HG03066 (cell line): ENCODE measurements around the gene SLC25A5.
"Not testable (repeated sequence)": the region's sequence is repeated elsewhere in the genome, so short reads cannot be mapped to it uniquely, and the experiment has no call there.

Experiments
- ATAC-seq: cut with Tn5 transposase; IDR thresholded peaks from one replicate; pipeline ENCODE4 v1.9.1; 2021; ENCODE audit warnings: low read depth; ENCODE audit not compliant: unreplicated experiment

Gene SLC25A5

DNA sequence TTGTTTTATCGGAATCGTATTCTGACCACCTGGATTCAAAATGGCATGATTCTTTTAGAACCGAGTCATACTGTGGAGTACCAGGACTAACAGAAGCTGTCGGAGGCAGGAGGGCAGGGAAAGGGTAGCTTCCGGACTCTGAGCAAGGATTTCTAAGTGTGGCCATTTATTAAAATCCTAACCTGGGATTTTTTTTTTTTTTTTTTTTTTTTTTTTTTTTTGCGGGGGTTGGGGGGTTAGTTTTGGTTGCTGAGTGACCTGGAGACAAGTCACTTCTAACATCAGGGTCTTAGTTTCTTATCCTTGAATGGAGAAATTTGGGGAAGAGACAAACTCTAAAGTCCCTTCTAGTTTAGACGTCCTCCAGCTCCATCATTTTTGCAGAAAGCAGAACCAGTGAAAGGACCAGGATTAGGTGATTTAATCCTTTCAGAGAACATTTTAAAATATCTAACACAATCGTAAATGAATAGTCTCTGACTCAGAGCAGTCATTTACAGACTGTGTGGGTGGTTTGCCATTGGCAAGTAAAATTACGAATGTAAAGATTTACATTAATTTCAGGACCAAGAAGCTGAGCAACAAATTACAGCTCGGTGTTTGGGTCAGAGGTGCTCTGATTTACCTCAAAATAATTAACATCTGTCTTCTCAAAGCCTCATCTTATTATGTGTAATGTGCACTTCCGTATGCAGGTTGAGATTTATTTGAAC, 7.3 kb downstream of the SLC25A5 start:
- ATAC-seq = no peak

DNA sequence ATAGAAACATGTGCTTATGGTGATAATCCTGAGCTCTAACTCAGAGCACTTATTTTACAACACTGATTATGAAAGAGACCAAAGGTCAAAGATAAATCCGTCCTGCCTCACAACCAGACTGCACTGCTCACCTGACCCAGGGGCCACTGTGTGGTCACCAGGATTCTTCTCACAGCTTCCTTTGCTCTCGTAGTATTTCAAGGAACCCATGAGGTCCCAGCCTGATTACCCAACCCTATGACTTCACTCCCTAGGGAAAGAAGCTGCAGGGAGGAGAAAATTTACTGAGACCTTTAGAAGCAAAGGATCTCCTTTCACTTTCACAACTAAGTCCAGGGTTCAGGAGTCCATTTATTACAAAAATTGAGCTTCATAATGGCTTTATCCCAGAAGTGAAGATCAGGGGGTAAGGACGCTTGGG, 9.6 kb downstream of the SLC25A5 start:
- no peak for ATAC-seq

DNA sequence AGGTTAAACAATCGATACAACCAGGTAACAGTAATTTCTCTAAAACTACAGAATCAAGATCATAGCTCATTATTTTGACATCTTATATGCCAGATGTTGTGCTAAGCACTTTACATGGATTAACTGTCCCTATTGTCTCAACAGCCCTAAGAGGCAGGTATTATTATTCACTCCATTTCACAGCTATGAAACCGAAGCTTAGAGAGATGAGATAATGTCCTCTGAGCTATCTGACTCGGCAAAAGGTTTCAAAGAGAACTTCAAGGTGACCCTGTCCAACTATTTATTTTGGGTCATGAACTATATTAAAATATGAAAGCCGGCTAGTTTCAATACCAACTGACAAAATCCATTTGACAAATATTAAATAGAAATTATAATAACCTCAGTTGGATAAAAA, 10.3 kb downstream of the SLC25A5 start:
- ATAC-seq = no peak

DNA sequence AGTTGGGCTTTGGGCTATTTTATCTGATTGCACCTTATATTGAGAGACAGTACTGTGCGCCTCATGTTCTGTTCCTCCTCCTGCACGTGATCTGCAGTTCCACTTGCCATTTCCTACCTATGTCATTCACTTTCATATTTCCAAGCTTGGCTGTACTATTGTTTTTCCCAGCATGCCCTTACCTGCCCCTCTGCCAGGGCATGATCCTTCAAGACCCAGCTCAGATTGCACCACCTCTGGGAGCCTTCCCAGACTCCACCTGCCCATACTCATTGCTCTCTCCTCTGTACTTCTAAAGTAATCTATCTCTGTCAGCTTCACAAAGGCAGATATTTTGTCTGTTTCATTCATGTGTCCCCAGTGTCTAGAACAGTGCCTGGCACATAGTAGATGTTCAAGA, 11.6 kb downstream of the SLC25A5 start:
- ATAC-seq = no peak

DNA sequence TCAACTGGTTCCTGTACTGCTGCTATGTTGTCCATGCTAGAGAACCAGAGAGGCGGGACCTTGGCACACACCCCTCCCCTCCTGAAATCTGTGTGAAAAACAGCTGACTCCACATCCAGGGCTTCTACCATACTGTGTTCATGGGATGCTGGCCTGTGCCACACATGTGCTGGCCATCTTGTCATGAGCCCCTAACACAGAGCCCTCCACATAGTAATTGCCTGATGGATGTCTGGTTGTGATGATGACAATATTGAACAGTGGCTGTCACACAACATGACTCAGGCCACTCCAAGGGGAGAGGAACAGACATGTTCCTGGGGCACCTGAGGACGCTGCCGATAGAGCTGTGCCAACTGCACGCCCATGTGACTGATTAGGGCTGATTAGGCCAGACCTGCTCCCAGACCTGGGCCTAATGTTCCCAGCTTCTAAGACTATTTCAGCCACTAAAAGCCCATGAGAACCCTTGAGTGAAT, 13.1 kb downstream of the SLC25A5 start:
- no peak for ATAC-seq

DNA sequence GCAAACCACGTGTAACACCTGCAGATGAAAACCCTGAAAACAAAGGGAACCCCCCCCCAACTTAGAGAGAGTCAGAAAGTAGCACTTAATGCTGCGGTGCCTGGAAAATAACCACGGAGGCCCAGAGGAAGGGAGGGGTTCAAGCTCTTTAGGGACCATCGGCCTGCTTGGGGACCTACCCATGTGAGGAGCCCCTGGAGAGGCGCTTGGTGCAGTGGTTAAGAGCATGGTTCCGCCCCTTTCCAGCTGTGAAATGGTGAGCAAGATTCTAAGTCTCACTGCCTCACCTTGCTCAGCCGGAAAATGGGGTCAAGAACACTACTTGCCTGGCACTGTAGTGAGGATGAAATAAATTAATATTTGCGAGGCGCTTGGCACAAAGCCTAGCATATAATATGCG, 13.8 kb downstream of the SLC25A5 start:
- ATAC-seq = peak; percentile 17

DNA sequence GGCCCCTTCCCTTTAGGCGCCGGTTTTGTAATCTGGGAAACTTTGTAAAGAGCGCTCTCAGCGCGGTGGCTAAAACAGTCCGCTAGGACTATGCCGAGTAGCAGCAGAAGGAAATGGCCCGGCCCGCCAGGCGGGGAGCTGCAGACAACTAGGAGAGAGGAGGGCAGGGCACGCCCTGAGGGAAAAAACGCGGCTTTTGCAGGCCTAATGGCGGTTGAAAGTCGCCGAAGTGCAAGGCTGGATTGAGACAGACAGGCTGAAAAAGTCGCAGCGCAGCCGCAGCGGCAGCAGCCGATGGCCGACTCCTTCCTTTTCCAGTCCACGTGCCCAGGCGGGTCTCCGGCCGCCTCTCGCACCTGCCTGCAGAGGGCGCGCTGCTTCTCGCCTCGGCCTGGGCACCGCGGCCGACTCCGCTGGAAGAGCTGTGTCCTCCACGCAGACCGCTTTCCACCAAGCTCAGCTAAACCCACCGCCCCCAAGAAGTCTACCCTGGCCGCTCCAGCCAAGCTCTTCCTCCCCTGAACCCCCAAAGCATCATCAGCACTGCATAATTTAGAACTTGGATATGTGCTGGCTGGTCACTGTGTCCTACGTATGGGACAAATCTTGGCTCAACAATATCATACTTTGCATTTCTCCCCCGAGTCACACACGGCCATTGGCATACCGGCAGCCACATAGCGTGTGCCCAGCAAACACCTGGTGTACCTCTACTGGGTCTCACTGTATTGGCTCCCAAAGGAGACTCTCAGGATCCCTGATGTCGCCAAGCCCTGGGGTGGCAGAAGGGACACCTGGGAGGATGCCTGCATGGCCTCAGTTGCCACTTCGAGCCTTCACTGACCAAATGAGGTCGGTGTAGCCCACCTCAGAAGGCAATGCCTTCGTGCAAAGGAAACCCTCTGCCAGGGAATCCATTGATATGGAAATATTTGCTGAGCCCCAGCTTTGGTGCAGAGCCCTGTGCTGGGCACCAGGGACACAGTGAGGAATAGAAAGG, 14.5 kb downstream of the SLC25A5 start:
- ATAC-seq = peak; percentile 79

DNA sequence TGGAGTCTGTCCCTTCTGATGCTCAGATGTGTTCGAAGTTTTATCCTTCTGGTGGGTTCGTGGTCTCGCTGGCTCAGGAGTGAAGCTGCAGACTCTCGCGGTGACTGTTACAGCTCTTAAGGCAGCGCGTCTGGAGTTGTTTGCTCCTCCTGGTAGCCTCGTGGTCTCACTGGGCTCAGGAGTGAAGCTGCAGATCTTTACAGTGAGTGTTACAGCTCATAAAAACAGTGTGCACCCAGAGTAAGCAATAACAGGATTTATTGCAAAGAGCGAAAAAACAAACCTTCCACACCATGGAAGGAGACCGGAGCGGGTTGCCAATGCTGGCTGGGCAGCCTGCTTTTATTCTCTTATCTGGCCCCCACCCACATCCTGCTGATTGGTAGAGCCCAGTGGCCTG, 18.5 kb downstream of the SLC25A5 start:
- no peak for ATAC-seq

DNA sequence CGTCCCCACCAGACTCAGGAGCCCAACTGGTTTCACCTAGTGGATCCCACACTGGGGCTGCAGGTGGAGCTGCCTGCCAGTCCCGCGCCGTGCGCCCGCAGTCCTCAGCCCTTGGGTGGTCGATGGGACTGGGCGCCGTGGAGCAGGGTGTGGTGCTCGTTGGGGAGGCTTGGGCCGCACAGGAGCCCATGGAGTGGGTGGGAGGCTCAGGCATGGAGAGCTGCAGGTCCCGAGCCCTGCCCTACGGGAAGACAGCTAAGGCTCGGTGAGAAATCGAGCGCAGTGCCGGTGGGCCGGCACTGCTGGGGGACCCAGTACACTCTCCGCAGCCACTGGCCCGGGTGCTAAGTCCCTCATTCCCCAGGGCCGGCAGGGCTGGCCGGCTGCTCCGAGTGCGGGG, 19.5 kb downstream of the SLC25A5 start:
- ATAC-seq = not testable (repeated sequence)

DNA sequence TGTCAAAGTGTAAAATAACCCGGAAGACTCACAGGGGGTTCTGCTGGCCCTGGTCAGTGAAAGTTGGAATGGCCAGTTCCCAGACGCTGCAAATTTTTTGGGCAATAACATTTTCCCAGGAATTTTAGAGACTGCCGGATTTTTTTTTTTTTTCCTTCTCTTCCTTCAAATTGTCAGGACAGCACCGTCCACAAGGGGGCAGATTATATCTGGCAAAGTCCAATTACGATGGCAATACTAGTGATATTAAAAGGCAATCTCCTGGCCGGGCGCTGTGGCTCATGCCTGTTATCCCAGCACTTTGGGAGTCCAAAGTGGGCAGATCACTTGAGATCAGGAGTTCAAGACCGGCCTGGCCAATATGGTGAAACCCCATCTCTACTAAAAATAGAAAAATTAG, 20.5 kb downstream of the SLC25A5 start:
- ATAC-seq = no peak

DNA sequence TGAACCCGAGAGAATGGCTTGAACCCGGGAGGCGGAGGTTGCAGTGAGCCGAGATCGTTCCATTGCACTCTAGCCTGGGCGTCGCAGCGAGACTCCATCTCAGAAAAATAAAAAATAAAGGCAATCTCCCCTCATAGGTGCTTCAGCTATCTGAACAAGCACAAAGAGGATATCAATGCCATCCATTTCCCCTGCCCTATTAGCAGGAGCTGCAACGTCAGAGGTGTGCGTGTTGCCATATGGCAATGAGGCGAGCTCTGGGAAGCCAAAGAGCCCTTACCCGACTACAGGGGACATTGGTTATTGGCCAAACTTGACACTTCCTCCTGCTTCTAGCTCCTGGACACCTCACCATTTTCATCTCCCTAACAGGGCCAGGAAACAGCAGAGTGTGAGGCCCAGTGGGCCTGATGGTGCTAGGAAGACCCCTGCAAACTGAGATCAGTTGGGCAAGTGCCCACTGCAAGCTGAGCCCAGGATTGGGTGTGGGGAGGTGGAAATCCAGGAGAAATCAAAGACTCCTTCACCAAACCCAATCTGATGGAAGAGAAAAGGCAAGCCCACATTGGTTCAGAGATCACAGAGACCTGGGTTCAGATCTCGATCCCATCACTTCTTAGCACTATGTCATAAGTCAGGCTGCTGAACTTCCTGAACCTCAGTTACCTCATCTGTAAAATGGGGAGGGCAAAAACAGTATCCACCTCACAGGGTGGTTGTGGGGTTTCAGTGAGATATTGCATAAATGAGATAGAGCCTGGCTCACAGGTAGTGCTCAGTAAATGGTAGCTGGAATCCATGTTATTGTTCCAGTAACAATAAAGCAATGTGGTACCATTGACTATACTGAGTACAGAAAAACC, 21.2 kb downstream of the SLC25A5 start:
- no peak for ATAC-seq

DNA sequence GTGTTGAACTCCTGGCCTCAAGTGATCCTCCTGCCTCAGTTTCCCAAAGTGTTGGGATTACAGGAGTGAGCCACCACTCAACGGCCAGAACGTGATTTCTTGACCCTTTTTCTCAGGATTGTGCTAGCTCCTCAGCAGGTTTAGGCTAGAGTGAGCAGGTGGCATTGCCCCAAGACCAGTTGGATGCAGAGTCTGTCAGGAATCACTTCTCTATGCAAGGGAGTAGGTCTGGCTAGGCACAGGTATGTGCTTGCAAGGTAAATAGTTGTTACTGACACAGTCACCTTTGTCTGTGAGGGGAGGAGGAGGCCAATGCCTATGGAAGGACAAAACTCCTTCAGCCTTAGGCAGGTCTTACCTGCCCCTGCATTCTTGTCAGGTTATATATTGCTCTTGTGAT, 24.2 kb downstream of the SLC25A5 start:
- no peak for ATAC-seq

DNA sequence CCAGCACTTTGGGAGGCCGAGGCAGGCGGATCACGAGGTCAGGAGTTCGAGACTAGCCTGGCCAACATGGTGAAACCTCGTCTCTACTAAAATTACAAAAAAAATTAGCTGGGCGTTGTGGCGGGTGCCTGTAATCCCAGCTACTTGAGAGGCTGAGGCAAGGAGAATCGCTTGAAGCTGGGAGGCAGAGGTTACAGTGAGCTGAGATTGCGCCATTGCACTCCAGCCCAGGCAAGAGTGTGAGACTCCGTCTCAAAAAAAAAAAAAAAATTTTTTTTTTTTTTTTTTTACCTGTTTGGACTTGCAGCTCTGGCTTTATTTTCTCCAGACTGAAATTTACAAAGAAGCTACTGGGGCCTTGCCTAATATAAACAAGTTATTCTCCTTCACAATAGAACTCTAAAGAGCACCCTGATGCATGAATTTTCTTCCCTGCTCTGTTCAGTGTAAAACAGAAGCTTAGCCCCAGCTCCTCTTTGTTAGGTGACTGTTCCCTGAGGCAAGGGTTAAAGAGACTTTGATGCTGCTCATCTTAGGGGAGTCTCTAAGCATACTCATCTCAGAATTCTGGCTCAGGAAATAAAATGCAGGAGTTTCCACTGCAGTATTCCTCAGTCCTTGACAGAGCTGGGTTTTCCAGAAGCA, 25.7 kb downstream of the SLC25A5 start:
- not testable (repeated sequence) for ATAC-seq

DNA sequence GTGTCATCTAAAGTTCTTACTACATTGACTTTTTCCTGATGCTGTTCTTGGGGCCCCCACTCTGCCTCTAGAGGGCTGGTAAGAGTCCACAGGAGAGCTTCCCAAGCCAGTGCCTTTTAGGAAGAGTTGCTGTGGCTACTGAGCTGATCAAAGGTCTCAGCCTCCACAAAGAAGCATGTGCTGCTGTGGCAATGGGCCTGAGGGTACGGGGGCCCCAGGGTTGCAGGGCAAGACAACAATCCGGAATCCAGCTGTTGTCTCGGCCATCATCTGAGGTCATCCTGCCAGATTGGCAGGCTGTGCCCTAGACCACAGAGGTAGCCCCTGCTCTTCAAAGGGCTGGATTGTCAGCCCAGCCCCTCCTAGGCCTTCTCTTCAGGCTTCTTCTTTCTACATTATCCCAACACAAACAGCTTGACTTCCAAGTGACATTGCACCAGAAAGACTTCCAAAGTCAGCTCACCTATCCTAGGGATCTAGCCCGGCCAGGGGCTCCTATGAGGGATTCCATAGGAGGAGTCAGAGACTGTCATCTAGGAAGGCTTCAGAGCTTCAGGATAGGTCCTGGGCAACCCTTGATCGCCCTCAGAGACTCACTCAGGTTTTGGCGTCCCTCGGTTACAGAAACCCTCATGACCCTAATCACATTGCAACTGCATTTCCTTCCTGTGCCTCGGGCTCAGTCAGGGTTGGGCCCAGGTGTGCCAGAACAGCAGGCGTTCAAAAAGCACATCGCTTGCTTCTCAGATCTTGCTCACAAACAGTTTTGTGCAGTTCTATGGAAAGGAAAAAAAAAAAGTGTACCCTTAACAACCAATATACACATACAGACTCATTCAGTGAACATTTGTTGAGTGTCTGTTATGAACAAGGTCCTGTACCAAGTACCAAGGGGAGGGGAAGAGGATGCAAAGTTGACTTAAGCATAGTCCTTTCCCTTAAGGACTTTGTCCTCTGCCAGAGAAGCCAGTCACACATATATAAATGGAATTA, 27.8 kb downstream of the SLC25A5 start:
- no peak for ATAC-seq

DNA sequence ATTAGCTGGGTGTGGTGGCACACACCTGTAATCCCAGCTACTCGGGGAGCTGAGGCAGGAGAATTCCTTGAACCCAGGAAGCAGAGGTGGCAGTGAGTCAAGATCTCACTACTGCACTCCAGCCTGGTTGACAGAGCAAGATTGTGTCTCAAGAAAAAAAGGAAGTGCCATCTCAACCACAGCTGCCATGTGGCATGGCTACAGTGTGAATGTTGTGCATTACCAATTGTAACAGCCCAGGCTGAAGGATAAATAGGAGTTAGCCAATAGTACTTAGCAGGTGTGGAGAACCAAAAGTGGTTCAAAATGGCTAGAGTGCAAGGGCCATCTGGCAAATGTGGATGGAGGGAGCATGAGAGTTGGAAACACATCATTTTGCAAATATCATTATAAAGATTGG, 28.9 kb downstream of the SLC25A5 start:
- no peak for ATAC-seq

DNA sequence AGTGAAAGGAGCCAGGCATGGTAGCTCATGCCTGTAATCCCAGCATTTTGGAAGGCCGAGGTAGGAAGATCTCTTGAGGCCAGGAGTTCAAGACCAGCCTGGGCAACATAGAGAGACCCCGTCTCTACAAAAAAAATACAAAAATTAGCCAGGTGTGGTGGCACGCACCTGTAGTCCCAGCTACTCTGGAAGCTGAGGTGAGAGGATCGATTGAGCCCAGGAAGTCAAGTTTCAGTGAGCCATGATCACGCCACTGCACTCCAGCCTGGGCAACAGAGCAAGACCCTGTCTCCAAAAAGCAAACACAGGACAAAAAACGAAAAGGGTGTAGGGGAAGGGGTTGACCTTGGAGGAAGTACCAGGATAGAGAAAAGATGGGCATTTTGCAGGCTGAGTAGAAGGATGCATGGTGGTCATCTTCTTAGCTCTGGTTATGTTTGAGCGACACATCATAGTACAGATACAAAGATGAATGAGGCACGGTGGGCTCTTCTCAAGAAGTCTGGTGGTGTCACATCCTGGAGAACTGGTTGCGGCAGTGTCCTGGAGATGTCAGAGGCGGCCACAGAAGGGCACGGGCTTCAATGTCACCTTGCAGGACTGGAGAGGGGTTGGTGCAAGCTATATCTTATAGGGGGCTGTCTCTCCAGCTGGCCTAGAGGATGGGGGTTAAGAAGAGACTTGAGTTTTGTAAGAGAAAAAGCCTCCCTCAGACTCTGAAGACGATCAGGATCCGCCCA, 32.0 kb downstream of the SLC25A5 start:
- no peak for ATAC-seq

DNA sequence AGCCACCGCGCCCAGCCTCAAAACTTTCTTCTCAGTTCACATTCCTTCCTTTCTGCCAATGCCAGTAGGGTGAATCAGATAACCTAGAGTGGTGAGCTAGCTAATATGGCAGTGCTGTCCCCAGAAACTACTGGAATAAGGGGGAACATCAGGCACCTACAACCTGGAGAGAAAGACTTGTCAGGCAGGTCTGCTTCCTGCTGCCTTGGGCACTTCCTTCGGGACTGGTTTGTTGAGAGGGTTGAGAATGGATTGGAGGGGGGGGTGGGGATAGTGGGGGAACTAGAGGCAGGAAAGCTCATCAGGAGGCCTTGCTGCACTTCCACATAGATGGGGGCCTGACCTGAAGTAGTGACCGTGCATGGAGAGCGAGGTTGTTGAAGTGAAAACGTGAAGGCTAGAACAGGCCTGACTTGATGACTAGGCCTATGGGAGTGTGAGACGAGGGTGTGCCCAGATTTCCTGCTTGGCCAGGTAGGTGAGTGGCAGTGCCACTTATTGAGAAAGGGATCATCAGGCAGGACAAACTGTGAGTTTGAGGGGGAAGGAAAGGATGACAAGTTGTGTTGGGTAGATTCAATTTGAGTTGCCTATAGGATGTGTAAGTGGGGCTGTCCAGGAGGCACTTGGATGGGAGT, 33.4 kb downstream of the SLC25A5 start:
- no peak for ATAC-seq
